GM12878 (cell line): ENCODE results near the gene RARRES2.

ENCODE experiments used
- EZH2 ChIP-seq: IDR thresholded peaks from 2 replicates; pipeline ENCODE4 v1.6.1; 2012; ENCODE audit warnings: low read depth, mild to moderate bottlenecking, control low read depth, inconsistent platforms, low read length, borderline replicate concordance; ENCODE audit not compliant: control insufficient read depth
- KAT2A ChIP-seq: conservative IDR thresholded peaks from 2 replicates; pipeline ENCODE4 v1.6.1; 2011; ENCODE audit warnings: low read depth, low read length; ENCODE audit not compliant: control insufficient read depth
- MYC ChIP-seq: IDR thresholded peaks from 2 replicates; pipeline ENCODE4 v1.6.1; 2011; ENCODE audit warnings: mild to moderate bottlenecking, low read length, moderate library complexity, inconsistent platforms; ENCODE audit not compliant: insufficient read depth, insufficient replicate concordance, insufficient read length, severe bottlenecking
- POLR2AphosphoS5 ChIP-seq: IDR thresholded peaks from 2 replicates; pipeline ENCODE4 v1.6.1; 2011; ENCODE audit warnings: mild to moderate bottlenecking, low read length, inconsistent platforms
- SMC3 ChIP-seq: IDR thresholded peaks from 2 replicates; pipeline ENCODE4 v1.6.1; 2011; ENCODE audit warnings: low read length, improper control_type of control experiment, borderline replicate concordance
- TF ChIP-seq, protein P1 (sequence below): IDR thresholded peaks from 2 replicates; pipeline ENCODE4 v1.6.1; 2012; ENCODE audit warnings: low read depth, low read length, improper control_type of control experiment
- TF ChIP-seq, protein P2 (sequence below): IDR thresholded peaks from 2 replicates; pipeline ENCODE4 v1.6.1; 2012; ENCODE audit warnings: mild to moderate bottlenecking, low read depth, low read length
- TF ChIP-seq, protein P3 (sequence below): IDR thresholded peaks from 2 replicates; pipeline ENCODE4 v1.6.1; 2011; ENCODE audit warnings: low read depth, mild to moderate bottlenecking, low read length, moderate library complexity, borderline replicate concordance; ENCODE audit errors: extremely low read depth
- TF ChIP-seq, protein P4 (sequence below), 3 experiments: IDR thresholded peaks in 2 of 3; conservative IDR thresholded peaks in 1 of 3; 2 replicates each; pipeline ENCODE4 v1.5.1; 2011; ENCODE audit warnings: low read depth in 3 of 3, low read length in 3 of 3, mild to moderate bottlenecking in 3 of 3, control low read depth in 2 of 3, moderate library complexity in 2 of 3, inconsistent platforms in 1 of 3, mixed read lengths in 1 of 3; ENCODE audit not compliant: control insufficient read depth in 2 of 3, insufficient read depth in 1 of 3; ENCODE audit errors: extremely low read depth in 1 of 3

DNA sequence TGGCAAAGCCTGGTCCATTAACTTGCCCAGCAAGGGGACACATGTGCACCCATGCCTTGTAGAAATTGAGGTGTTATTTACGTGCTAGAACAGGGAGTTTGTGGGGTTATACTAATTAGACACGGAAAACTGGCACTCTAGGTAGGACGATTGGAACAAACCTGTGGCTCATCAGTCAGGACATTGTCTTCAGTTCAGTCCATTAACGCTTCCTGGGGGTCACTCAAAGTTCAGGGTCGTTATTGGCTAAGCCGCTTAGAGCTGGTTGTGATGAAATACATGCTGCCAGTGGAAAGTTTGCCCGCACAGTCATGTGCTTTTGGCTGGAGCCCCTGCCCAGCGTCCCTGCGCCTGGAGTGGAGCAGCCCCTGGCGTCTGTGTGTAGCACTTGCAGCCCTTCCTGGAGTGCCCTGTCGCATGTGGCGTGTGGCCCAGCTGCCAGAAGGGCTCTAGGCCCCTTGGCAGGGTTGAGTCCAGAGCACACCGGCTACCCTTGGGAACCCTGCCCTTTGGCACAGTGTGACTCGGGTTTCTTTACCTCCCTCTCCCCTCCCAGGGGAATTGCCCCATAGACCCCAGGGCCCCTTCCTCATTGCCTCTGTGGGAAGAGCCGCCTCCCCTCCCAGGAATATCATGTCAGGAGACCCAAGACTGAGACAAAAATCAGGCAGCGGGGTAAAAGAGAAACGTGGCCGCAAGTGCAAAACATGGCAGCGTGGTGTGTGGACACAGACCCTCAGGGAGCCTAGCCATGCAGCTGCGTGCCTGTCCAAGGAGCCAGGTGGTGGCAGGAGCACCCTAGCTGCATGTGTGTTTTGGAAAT lies 47.5 kb upstream of the RARRES2 start:
- no peak for TF ChIP-seq SMC3
- TF ChIP-seq, protein P1, sequence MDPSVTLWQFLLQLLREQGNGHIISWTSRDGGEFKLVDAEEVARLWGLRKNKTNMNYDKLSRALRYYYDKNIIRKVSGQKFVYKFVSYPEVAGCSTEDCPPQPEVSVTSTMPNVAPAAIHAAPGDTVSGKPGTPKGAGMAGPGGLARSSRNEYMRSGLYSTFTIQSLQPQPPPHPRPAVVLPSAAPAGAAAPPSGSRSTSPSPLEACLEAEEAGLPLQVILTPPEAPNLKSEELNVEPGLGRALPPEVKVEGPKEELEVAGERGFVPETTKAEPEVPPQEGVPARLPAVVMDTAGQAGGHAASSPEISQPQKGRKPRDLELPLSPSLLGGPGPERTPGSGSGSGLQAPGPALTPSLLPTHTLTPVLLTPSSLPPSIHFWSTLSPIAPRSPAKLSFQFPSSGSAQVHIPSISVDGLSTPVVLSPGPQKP: no peak
- TF ChIP-seq, protein P2, sequence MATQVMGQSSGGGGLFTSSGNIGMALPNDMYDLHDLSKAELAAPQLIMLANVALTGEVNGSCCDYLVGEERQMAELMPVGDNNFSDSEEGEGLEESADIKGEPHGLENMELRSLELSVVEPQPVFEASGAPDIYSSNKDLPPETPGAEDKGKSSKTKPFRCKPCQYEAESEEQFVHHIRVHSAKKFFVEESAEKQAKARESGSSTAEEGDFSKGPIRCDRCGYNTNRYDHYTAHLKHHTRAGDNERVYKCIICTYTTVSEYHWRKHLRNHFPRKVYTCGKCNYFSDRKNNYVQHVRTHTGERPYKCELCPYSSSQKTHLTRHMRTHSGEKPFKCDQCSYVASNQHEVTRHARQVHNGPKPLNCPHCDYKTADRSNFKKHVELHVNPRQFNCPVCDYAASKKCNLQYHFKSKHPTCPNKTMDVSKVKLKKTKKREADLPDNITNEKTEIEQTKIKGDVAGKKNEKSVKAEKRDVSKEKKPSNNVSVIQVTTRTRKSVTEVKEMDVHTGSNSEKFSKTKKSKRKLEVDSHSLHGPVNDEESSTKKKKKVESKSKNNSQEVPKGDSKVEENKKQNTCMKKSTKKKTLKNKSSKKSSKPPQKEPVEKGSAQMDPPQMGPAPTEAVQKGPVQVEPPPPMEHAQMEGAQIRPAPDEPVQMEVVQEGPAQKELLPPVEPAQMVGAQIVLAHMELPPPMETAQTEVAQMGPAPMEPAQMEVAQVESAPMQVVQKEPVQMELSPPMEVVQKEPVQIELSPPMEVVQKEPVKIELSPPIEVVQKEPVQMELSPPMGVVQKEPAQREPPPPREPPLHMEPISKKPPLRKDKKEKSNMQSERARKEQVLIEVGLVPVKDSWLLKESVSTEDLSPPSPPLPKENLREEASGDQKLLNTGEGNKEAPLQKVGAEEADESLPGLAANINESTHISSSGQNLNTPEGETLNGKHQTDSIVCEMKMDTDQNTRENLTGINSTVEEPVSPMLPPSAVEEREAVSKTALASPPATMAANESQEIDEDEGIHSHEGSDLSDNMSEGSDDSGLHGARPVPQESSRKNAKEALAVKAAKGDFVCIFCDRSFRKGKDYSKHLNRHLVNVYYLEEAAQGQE: no peak
- TF ChIP-seq KAT2A: no peak
- TF ChIP-seq, protein P3, sequence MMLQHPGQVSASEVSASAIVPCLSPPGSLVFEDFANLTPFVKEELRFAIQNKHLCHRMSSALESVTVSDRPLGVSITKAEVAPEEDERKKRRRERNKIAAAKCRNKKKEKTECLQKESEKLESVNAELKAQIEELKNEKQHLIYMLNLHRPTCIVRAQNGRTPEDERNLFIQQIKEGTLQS: no peak
- TF ChIP-seq, protein P4, sequence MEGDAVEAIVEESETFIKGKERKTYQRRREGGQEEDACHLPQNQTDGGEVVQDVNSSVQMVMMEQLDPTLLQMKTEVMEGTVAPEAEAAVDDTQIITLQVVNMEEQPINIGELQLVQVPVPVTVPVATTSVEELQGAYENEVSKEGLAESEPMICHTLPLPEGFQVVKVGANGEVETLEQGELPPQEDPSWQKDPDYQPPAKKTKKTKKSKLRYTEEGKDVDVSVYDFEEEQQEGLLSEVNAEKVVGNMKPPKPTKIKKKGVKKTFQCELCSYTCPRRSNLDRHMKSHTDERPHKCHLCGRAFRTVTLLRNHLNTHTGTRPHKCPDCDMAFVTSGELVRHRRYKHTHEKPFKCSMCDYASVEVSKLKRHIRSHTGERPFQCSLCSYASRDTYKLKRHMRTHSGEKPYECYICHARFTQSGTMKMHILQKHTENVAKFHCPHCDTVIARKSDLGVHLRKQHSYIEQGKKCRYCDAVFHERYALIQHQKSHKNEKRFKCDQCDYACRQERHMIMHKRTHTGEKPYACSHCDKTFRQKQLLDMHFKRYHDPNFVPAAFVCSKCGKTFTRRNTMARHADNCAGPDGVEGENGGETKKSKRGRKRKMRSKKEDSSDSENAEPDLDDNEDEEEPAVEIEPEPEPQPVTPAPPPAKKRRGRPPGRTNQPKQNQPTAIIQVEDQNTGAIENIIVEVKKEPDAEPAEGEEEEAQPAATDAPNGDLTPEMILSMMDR (IDR thresholded peaks at IDR 0.05 in 2 of 3, conservative IDR thresholded peaks at IDR 0.05 in 1 of 3; ENCODE audit: control insufficient read depth in 2 of 3, extremely low read depth in 1 of 3, insufficient read depth in 1 of 3, low read depth in 3 of 3, low read length in 3 of 3): no peak
- no peak for TF ChIP-seq MYC
- no peak for TF ChIP-seq EZH2
- no peak for TF ChIP-seq POLR2AphosphoS5
